ENCODE measurements around the gene OMA1.
"Not testable (repeated sequence)": the region's sequence is repeated elsewhere in the genome, so short reads cannot be mapped to it uniquely, and the experiment has no call there.

Gene OMA1

DNA sequence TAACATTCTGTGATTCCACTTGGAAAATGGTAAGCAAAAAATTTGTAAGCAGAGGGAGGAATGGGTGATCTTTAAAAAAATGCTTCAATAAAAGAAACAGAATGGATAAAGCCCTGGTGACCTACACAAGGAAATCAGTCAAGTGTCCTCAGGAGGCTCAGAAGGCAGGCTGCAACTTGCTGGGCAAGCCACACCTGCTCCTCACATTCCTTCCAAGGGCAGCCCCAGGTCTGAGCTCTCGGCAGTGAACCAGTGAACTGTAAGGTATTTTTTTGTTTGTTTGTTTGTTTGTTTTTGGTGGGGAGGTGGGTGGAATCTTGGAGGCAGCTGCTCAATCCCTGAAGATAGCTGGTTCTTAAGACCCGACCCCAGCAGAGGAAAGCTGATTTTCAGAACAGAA lies 26.2 kb upstream of the OMA1 start:
- no peak for TF ChIP-seq TAF1 (IDR thresholded peaks at IDR 0.05; ENCODE audit: borderline replicate concordance, low read depth, low read length)
- TF ChIP-seq POLR2A (IDR thresholded peaks at IDR 0.05; ENCODE audit: low read depth, low read length) = no peak
- no peak for TF ChIP-seq POLR2AphosphoS5 (IDR thresholded peaks at IDR 0.05; ENCODE audit: low read depth, low read length)
- FAIRE-seq (no peak), DNase-seq (ENCODE audit: insufficient read length) (no peak)

DNA sequence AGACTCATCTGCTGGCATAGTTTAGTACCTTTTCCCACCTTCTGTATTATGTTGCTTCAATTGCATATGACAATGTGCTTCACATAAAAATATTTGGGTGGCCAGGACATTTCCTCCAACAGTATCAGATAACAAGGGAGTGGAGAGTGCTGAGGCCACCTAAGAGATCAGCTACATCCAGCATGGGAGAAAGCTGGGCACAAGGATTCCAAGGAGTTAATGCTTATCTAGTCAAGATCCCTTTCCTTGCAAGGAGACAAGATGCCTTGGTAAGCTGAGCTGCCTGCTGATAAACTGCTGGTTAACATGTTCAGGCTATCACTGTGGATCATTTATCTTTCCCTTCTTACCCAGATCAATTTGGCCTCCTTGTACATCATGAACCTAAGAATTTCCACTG lies 25.1 kb upstream of the OMA1 start:
- no peak for DNase-seq (ENCODE audit: insufficient read length)
- no peak for TF ChIP-seq POLR2AphosphoS5 (IDR thresholded peaks at IDR 0.05; ENCODE audit: low read depth, low read length)
- no peak for TF ChIP-seq TAF1 (IDR thresholded peaks at IDR 0.05; ENCODE audit: borderline replicate concordance, low read depth, low read length)
- TF ChIP-seq POLR2A (IDR thresholded peaks at IDR 0.05; ENCODE audit: low read depth, low read length) = no peak
- FAIRE-seq = no peak

DNA sequence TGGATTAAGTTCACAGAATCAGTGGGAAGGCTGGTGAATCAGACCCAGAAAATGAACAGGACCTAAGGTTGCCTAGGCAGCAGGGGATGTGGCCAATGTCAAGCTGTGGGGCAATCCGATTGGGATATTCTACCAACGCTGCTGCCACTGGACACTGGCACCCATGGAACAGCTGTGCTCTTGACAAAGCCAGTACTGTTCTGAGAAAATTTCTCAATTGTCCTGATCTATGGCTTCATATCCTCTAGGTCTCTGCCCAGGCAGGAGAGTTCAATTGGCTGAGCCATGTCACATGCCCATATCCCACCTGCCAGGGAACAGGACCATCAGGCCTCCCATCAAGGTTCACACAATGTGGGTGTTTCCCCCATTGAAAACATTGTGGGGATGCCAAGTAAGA lies 24.3 kb upstream of the OMA1 start:
- FAIRE-seq = no peak
- DNase-seq (ENCODE audit: insufficient read length) = no peak
- TF ChIP-seq POLR2AphosphoS5 (IDR thresholded peaks at IDR 0.05; ENCODE audit: low read depth, low read length) (no peak), POLR2A (IDR thresholded peaks at IDR 0.05; ENCODE audit: low read depth, low read length) (no peak), TAF1 (IDR thresholded peaks at IDR 0.05; ENCODE audit: borderline replicate concordance, low read depth, low read length) (no peak)

DNA sequence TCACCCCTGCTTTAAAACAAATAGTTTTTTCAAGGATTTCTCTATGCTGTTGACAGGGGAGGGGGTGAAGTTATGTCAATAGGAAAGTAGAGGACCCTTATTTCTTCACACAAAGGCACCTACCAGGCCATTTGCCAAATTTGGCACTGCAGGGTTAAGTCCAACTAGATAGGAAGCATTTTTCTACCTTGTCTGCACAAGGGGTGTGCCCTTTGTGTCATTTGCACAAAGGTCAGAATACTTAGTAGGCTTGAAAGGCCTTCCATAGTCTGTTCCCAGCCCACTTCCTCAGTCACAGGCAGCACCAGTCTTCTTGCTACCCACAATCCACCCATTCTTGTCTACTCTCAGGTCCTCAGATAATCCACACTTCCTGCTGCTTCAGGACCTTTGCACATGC lies 23.6 kb upstream of the OMA1 start:
- FAIRE-seq (no peak), DNase-seq (ENCODE audit: insufficient read length) (no peak)
- TF ChIP-seq POLR2AphosphoS5 (IDR thresholded peaks at IDR 0.05; ENCODE audit: low read depth, low read length) = no peak
- TF ChIP-seq POLR2A (IDR thresholded peaks at IDR 0.05; ENCODE audit: low read depth, low read length) = no peak
- no peak for TF ChIP-seq TAF1 (IDR thresholded peaks at IDR 0.05; ENCODE audit: borderline replicate concordance, low read depth, low read length)

DNA sequence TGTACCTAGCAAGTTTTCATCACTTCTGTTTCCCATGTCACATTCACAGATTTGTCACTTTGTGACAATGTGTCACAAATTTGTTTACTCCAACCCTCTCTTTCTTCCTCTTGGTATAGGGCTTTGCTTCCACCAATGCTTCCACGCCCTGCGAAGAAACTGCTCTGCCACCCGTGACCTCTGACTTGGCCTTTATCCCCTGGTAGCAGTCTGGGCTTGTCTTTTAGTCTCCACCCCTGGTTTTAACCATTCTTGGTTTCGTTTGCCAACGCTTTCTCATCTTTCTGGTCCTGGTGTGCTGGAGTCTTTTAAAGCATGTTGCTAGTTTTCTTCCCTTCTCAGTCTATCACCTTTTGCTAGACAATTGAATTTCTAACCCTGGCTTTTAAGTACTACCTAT lies 22.4 kb upstream of the OMA1 start:
- TF ChIP-seq POLR2AphosphoS5 (IDR thresholded peaks at IDR 0.05; ENCODE audit: low read depth, low read length) = no peak
- no peak for TF ChIP-seq TAF1 (IDR thresholded peaks at IDR 0.05; ENCODE audit: borderline replicate concordance, low read depth, low read length)
- DNase-seq (ENCODE audit: insufficient read length) = no peak
- peak; percentile 14 for FAIRE-seq

DNA sequence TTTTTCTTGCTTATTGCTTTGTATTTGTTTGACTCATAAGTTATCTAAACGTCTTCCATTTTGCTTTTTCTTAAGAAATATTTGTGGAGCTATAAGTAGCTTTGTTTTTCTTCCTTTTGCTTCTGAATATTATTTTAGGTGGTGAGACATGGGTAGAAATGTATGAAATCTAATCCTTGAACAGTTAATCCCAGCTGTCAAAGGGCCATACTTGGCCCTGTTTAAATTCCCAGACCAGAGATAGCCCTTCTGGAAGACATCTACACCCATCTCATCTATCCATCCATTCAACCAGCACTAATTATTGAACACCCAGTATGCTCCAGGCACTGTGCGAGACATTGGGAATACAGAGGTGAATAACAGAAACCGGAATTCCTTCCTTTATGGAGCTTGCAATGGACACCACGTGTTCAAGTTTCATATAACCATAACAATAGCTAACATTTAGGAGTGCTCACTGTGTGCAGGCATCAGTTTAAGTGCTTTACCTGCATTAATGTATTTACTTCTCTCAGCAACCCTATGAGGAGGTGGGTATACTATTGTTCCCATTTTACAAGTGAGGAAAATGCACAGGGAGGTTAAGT lies 21.8 kb upstream of the OMA1 start:
- no peak for DNase-seq (ENCODE audit: insufficient read length)
- no peak for FAIRE-seq
- TF ChIP-seq TAF1 (IDR thresholded peaks at IDR 0.05; ENCODE audit: borderline replicate concordance, low read depth, low read length) (no peak), POLR2A (IDR thresholded peaks at IDR 0.05; ENCODE audit: low read depth, low read length) (no peak), POLR2AphosphoS5 (IDR thresholded peaks at IDR 0.05; ENCODE audit: low read depth, low read length) (no peak)

DNA sequence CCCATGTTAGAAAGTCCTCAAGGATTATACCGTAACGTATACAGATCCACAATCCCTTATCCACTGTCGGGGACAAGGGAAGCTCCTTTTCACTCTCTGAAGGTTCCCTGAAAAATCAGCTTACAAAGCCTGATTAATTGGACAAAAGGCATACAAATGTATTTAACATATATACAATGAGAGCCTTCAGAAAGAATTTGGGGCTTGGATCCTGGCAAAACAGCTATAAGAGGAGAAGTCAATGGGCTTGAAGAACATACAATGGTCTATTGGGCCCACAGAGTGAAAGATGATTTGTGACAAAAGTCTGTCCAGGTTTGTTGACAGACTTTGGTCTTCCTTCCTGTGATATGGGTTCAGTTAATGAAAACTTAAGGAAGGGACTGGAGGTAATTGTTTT lies 19.8 kb upstream of the OMA1 start:
- DNase-seq (ENCODE audit: insufficient read length) = no peak
- FAIRE-seq = no peak
- TF ChIP-seq TAF1 (IDR thresholded peaks at IDR 0.05; ENCODE audit: borderline replicate concordance, low read depth, low read length) (no peak), POLR2AphosphoS5 (IDR thresholded peaks at IDR 0.05; ENCODE audit: low read depth, low read length) (no peak), POLR2A (IDR thresholded peaks at IDR 0.05; ENCODE audit: low read depth, low read length) (no peak)

DNA sequence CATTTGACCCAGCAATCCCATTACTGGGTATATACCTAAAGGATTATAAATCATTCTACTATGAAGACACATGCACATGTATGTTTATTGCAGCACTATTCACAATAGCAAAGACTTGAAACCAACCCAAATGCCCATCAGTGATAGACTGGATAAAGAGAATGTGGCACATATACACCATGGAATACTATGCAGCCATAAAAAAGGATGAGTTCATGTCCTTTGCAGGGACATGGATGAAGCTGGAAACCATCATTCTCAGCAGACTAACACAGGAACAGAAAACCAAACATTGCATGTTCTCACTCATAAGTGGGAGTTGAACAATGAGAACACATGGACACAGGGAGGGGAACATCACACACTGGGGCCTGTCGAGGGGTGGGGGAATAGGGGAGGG lies 17.2 kb upstream of the OMA1 start:
- FAIRE-seq; DNase-seq (ENCODE audit: insufficient read length): not testable (repeated sequence)

DNA sequence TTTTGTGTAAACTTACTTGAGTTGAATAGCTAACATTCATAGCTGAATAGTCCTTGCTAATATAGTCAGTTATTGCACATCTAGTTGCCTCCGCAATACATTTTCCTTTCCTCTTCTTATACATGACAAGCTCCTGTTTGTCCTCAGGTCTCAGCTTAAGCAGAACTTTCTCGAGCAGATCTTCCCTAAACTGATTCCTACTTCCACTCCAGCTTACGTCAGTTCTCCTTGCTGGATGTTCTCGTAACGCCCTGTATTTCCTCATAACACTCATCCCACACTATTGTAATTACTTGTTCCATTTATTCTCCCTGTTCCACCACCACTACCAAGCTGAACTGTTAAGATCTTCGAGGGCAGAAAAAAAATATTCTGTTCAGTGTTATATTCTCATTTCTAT lies 15.1 kb upstream of the OMA1 start:
- TF ChIP-seq POLR2A (IDR thresholded peaks at IDR 0.05; ENCODE audit: low read depth, low read length) (no peak), POLR2AphosphoS5 (IDR thresholded peaks at IDR 0.05; ENCODE audit: low read depth, low read length) (no peak), TAF1 (IDR thresholded peaks at IDR 0.05; ENCODE audit: borderline replicate concordance, low read depth, low read length) (no peak)
- DNase-seq (ENCODE audit: insufficient read length) (no peak), FAIRE-seq (no peak)

DNA sequence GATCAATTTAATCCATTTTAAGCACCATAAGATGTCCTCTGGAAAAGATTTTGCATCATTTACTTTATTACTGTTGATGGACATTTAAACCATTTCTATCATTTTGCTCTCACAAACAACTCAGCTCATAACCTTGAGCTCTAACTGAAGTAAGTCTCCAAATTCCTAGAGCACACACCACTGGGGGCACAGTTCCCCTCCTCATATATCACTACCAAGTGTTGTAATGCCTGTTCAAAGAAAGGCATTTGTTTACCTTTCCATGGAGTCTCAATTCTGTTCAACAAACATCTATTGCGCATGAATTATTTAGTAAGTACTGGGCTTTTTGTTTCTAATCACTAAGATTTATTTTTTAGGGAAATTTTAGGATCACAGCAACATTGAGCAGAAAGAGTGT lies 8.9 kb upstream of the OMA1 start:
- no peak for TF ChIP-seq POLR2AphosphoS5 (IDR thresholded peaks at IDR 0.05; ENCODE audit: low read depth, low read length)
- no peak for TF ChIP-seq TAF1 (IDR thresholded peaks at IDR 0.05; ENCODE audit: borderline replicate concordance, low read depth, low read length)
- no peak for TF ChIP-seq POLR2A (IDR thresholded peaks at IDR 0.05; ENCODE audit: low read depth, low read length)
- FAIRE-seq = no peak
- no peak for DNase-seq (ENCODE audit: insufficient read length)

DNA sequence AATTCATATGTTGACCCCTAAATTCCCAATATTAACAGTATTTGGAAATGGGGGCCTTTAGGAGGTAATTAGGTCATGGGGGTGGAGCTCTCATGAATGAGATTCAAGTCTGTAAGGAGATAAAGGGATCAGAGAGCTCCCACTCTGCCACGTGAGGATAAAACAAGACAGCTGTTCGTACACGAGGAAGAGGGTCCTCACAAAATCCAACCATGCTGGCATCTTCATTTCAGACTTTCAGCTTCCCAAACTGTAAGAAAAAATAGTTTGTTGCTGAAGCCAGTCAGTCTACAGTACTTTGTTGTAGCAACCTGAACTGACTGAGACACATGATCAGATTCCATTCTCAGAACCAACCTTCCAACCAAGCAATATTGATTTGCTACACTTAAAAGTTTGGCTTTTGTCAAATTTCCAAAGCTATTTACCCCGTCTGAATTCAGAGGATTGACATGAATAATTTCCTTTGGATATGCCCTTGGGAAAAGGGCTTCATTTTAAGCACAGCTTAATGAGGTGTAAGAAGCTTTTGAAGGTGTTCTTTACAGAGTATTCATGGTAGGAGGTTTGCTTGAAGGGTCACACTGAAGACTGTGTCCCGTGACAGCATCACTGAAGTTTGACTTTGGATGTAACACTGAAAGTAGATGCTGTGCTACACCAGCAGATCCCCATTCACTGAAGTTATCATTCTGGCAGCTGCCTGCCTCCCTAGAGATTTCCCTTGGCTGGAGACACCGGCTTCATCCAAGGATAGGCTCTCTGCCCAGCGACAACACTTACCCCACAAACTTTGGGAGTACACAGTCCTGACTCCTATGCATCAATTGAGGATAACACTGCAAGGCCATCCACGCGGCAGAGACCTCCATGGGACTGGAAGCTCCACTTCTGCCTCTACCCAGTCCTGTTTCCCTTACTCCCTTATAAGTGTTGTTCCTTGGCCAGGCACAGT lies 4.9 kb upstream of the OMA1 start:
- no peak for FAIRE-seq
- TF ChIP-seq POLR2AphosphoS5 (IDR thresholded peaks at IDR 0.05; ENCODE audit: low read depth, low read length) (no peak), POLR2A (IDR thresholded peaks at IDR 0.05; ENCODE audit: low read depth, low read length) (no peak), TAF1 (IDR thresholded peaks at IDR 0.05; ENCODE audit: borderline replicate concordance, low read depth, low read length) (no peak)
- no peak for DNase-seq (ENCODE audit: insufficient read length)

DNA sequence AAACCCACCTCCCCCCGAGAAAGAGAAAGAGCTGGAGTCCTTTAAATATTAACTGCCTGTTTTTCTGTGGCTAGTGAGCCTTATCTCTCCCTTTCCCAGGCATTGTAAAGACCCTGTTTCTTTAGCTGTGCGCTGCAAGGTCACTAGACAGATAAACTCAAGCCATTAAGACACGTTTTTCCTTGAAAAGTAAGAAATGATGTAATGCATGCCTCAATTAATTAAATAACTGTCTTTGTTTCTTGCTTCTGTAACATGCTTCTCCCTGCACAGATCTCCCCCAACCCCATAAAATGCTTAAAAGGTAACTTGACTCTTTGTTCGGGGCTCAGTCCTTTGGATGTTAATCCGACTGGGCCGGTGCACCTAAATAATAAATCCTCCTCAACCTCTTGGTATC lies 2.8 kb upstream of the OMA1 start:
- not testable (repeated sequence) for FAIRE-seq

More for the DNA sequence above, 2.8 kb upstream of the OMA1 start:
- not testable (repeated sequence) for DNase-seq (ENCODE audit: insufficient read length)
